Measurements from ENCODE around the gene TNNT3.

TNNT3 gene

DNA sequence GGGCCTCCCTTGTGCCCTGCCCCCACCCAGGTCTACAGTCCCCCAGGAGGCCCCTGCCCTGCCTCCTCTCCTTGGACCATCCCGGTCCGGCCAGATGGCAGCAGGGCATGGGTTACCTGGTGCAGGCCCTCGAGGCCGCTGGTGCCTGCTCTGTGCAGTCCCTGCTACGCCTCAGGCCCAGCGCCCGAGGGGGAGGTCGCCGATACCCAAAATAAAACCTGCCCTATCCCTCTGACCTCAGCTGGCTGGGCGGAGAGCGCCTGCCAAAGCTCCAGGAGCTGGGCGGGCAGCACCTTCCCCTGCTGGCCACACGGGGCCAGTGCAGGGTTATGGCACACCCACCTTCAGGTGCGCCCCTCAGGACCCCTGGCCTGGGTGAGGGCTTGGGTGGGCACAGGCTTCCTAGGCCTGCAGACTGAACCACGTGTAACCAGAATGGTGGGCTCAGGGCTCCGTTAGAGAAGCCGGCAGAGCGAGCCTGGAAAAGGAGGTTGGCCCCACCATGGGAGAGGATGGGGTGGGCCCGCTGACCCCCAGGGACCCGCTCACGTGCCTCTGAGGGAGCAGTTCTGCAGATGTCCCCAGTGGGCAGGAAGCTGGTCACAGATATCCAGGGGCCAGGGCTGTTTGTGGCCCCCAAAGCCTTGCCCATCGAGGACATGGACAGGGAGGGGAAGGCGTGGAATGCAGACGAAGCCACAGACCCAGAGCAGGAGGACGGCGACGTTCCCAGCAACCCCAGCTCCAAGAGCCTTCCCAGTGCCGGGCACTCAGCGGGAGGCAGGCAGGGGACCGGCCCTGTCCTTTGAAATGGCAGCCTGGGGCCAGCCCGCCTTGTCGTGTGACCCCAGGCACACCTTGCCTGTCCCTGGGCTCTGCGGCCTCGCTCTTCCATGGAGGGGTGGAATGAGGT lies 1.7 kb upstream of the TNNT3 start:
- Histone ChIP-seq H3K4me3 (ENCODE audit: insufficient read depth, low read length, poor library complexity, severe bottlenecking) (no peak overlapping the region), H3K4me2 (ENCODE audit: low read depth, low read length, poor library complexity, severe bottlenecking) (no peak overlapping the region), H4K20me1 (ENCODE audit: low read depth, low read length) (no peaks in the 10 kb centered on the region), H3K27ac (ENCODE audit: low read depth, low read length) (no peak overlapping the region), H2AFZ (ENCODE audit: low read depth, low read length, severe bottlenecking) (no peak overlapping the region), H3K9me2 (replicated peaks; ENCODE audit: insufficient read depth, low read length) (no peaks in the 10 kb centered on the region), H3K9ac (ENCODE audit: low read length) (no peak overlapping the region), H3K36me3 (ENCODE audit: low read length) (no peaks in the 10 kb centered on the region), H3K9me3 (ENCODE audit: insufficient read depth, low read length) (no peaks in the 10 kb centered on the region), H3K27me3 (ENCODE audit: low read length) (no peaks in the 10 kb centered on the region), H3F3A (ENCODE audit: insufficient read depth) (no peaks in the 10 kb centered on the region), H3K79me2 (ENCODE audit: insufficient read depth, low read length) (no peaks in the 10 kb centered on the region)
- TF ChIP-seq, protein P1, sequence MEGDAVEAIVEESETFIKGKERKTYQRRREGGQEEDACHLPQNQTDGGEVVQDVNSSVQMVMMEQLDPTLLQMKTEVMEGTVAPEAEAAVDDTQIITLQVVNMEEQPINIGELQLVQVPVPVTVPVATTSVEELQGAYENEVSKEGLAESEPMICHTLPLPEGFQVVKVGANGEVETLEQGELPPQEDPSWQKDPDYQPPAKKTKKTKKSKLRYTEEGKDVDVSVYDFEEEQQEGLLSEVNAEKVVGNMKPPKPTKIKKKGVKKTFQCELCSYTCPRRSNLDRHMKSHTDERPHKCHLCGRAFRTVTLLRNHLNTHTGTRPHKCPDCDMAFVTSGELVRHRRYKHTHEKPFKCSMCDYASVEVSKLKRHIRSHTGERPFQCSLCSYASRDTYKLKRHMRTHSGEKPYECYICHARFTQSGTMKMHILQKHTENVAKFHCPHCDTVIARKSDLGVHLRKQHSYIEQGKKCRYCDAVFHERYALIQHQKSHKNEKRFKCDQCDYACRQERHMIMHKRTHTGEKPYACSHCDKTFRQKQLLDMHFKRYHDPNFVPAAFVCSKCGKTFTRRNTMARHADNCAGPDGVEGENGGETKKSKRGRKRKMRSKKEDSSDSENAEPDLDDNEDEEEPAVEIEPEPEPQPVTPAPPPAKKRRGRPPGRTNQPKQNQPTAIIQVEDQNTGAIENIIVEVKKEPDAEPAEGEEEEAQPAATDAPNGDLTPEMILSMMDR (IDR thresholded peaks at IDR 0.05; ENCODE audit: insufficient read depth, low read length, poor library complexity, severe bottlenecking), result no peak
- TF ChIP-seq EZH2phosphoT487 (conservative IDR thresholded peaks at IDR 0.05; ENCODE audit: low read length), result no peak

DNA sequence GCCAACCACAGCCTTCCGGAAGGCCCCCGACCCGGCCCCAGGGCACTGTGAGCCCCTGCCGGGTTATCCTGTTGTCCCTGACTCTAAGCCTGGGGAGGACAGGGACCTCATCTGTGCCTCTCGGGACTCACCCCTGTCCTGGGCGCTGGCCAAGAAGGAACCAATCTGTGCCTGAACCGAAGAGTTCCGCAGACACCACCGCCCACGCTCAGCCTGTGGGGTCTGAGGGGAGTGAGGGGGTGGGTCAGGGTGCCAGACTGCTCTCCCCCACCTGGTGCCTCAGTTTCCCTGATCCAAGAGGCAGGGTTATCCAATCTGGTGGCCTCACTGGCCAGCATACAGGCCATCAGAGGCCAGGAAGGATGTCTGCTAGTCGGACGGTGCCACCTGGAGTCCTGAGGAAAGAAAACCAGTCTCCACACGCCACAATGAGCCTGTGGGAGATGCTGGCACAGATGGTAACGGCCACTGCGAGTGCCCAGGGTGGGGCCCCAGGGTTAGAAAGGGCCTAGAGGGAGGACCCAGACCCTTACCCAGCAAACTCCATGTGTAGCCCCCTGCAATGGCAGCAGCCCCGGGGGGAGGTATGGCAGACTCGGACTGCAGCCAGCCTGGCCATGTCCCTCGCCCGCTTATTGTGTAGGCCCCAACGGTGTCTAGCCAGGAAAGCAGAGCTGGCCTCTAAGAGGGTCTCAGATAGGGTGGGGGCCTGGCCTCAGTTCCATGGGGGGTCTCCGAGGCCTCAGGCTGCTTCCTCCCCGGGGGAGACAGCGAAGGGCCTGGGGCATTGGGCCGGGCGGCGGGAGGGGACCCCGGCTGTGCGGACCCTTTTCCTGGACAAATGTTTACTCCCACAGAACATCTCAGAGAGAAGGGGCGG lies 827 bp upstream of the TNNT3 start:
- Histone ChIP-seq H3K4me2 (ENCODE audit: low read depth, low read length, poor library complexity, severe bottlenecking) (no peak overlapping the region), H3K36me3 (ENCODE audit: low read length) (no peaks in the 10 kb centered on the region), H3K27me3 (ENCODE audit: low read length) (no peaks in the 10 kb centered on the region), H3K9ac (ENCODE audit: low read length) (no peak overlapping the region), H3F3A (ENCODE audit: insufficient read depth) (no peaks in the 10 kb centered on the region), H3K79me2 (ENCODE audit: insufficient read depth, low read length) (no peaks in the 10 kb centered on the region), H2AFZ (ENCODE audit: low read depth, low read length, severe bottlenecking) (no peak overlapping the region), H4K20me1 (ENCODE audit: low read depth, low read length) (no peaks in the 10 kb centered on the region), H3K4me3 (ENCODE audit: insufficient read depth, low read length, poor library complexity, severe bottlenecking) (no peak overlapping the region), H3K9me3 (ENCODE audit: insufficient read depth, low read length) (no peaks in the 10 kb centered on the region), H3K9me2 (replicated peaks; ENCODE audit: insufficient read depth, low read length) (no peaks in the 10 kb centered on the region), H3K27ac (ENCODE audit: low read depth, low read length) (no peak overlapping the region)
- TF ChIP-seq EZH2phosphoT487 (conservative IDR thresholded peaks at IDR 0.05; ENCODE audit: low read length), result no peak
- TF ChIP-seq, protein P1 (IDR thresholded peaks at IDR 0.05; ENCODE audit: insufficient read depth, low read length, poor library complexity, severe bottlenecking), result no peak

DNA sequence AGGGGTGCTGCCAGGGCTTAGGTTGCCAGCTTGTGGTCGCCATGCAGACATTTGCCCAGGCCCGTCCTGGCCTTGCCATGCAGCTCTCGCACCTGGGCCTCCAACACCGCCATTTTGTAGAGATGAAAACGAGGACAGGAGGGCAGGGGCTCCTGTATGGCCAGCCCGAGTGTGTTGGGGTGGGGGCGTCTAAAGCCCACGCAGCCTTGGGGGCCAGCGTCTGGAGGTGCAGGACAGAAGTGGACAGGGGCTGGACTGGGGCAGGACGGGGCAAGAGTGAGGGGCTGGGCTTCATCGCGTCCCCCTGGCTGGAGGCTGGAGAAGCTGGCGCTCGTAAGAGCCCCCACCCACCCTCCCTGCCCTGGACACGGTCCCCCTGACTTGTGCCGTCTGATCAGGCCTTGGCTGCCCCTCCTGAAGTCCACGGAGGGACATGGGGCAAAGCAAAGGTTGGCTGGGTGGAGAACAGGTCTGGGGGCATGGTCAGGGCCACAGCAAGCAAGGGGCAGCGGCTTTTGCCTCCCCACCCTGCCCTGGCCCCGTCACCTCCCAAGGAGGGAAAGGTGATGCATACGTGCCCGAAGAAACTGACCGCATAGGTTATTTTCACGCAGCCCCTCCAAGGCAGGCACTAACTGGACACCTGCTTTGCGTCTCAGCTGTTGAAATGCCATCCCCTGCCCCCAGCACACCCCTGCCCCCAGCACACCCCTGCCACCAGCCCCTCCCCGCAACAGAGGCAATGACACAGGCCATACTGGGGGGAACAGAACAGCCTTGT lies 815 bp downstream of the TNNT3 start:
- no peaks in the 10 kb centered on the region for H3K79me2 ChIP-seq (ENCODE audit: insufficient read depth, low read length)
- H3K4me3 ChIP-seq (ENCODE audit: insufficient read depth, low read length, poor library complexity, severe bottlenecking), result no peak overlapping the region
- H3K9me3 ChIP-seq (ENCODE audit: insufficient read depth, low read length), result no peaks in the 10 kb centered on the region
- no peaks in the 10 kb centered on the region for H3K36me3 ChIP-seq (ENCODE audit: low read length)
- TF ChIP-seq, protein P1 (IDR thresholded peaks at IDR 0.05; ENCODE audit: insufficient read depth, low read length, poor library complexity, severe bottlenecking), result no peak
- no peak for TF ChIP-seq EZH2phosphoT487 (conservative IDR thresholded peaks at IDR 0.05; ENCODE audit: low read length)
- no peak overlapping the region for H3K9ac ChIP-seq (ENCODE audit: low read length)
- no peak overlapping the region for H2AFZ ChIP-seq (ENCODE audit: low read depth, low read length, severe bottlenecking)
- H3K9me2 ChIP-seq (replicated peaks; ENCODE audit: insufficient read depth, low read length), result no peaks in the 10 kb centered on the region
- no peak overlapping the region for H3K27ac ChIP-seq (ENCODE audit: low read depth, low read length)
- H3K27me3 ChIP-seq (ENCODE audit: low read length), result no peaks in the 10 kb centered on the region
- H4K20me1 ChIP-seq (ENCODE audit: low read depth, low read length), result no peaks in the 10 kb centered on the region
- H3F3A ChIP-seq (ENCODE audit: insufficient read depth), result no peaks in the 10 kb centered on the region
- H3K4me2 ChIP-seq (ENCODE audit: low read depth, low read length, poor library complexity, severe bottlenecking), result no peak overlapping the region

All from SU-DHL-6 (cell line).